AG10803 (cell line): Measurements from ENCODE around the gene EIF1.

Experiments used
- DNase-seq: peaks from one replicate; pipeline ENCODE4 v3.0.0; 2010; ENCODE audit warnings: low read depth
- H3K4me3 ChIP-seq: 2 replicates; pipeline ENCODE4 v1.5.1; 2011; ENCODE audit warnings: mild to moderate bottlenecking, low read length, control low read depth
- CTCF ChIP-seq: conservative IDR thresholded peaks from 2 replicates; pipeline ENCODE4 v1.5.1; 2011; ENCODE audit warnings: mild to moderate bottlenecking, low read length, control low read depth, inconsistent platforms

Gene EIF1

DNA sequence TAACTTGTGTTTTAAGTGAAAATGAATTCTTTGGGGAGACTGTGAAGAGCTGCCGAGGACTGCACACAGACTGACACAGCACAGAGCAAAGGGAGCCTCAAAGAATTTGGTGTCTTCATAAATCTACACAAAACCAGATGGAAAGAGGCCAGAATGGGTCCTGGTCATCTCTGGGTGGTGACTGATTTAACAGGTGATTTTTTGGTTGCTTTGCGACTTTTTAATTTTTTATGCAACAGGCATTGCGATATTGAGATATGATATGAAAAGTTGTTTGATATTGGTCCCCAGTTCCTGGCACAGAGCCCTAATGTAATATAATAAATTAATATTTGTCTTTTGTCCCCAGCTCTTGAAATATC is 12.6 kb upstream of the EIF1 start:
- no peak for TF ChIP-seq CTCF
- H3K4me3 ChIP-seq = no peak overlapping the region
- no peak for DNase-seq

DNA sequence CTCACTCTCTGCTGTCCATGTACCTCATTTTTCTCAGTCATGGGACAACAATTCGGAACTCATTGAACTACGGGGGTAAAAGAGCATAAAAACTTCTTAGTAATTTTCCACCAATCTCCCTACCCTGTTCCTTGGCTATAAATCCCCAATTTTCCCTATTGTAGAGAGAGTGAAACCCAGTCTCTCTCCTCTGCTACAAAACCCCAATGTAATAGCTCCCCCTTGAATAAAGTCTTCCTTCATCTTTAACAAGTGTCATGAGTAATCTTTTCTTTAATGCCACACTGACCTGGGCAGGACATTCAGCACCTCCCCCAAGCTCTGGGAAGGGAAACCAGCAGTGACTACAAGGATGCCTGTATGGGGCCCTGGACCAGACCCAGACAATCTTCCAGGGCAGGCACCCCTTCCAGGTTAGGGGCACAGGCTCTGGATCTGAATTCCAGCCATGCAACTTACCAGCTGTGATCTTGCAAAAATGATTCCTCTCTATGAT is 10.2 kb upstream of the EIF1 start:
- DNase-seq = no peak

GRCh38 chr17:41678907-41679739 is 9.6 kb upstream of the EIF1 start:
- peak; percentile 59 for DNase-seq
- TF ChIP-seq CTCF = peak; percentile 27; the same call in 1 of the 2 replicates
- peak overlapping the region; percentile 42 for H3K4me3 ChIP-seq

More for the DNA sequence above, 10.2 kb upstream of the EIF1 start:
- no peak for TF ChIP-seq CTCF
- H3K4me3 ChIP-seq = peak overlapping the region; percentile 42

GRCh38 chr17:41679740-41680425 is 8.8 kb upstream of the EIF1 start:
- no peak for DNase-seq
- H3K4me3 ChIP-seq = no peak overlapping the region
- no peak for TF ChIP-seq CTCF

DNA sequence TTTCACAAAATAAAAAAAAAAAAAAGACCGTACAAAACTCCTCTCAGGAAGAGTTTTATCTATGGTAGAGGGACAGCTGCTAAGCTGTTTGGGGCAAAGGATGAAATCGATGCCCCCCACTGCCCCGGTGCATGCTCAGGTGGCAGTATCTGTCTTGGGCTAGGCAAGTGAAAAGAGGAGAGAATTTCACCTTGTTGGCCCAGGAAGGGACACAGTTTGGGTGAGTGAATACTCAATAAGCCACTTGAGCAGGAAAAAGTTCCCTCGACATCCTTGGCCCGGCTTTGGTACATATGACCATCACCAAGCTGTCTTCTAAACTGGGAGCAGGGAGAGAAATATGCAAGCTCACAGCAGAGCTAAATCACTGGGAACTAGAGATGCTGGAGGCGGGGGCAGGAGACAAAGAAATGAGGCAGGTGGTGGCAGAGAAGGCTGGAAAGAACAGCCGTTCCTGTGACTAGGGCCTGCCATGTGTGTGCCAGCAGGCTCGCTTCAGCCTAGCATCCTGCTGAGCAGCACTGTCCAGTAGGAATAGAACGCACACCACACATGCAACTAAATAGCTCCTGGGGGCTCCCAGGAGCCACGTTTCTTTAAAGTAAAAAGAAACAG is 8.2 kb upstream of the EIF1 start:
- no peak for TF ChIP-seq CTCF
- DNase-seq = no peak
- no peak overlapping the region for H3K4me3 ChIP-seq

DNA sequence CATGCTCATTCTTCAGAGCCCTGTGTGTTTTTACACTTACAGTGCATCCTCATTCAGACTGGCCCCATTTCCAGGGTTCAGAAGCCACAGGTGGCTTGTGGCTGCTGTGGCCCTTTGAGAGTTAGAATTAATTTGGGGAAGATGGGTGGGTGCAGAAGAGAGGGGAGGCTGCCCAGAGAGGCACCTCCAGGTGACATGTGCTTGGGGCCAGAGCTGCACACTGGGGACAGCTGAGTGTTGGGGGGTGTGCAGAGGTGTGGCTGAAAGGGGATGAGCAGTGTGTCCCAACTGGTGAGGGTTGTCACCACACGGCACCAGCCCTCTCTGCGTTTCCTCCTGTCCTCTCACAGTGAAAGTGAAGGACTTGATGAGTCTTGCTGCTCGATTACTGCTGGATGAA is 6.9 kb upstream of the EIF1 start:
- no peak overlapping the region for H3K4me3 ChIP-seq
- no peak for TF ChIP-seq CTCF
- no peak for DNase-seq
